HepG2 (cell line): ENCODE measurements around the gene OTOG. TPM values are rescaled to one million over a fixed set of nuclear protein-coding genes. Genes with fewer than 3 reads are reported as not detected.

ENCODE experiments used
- ATAC-seq: fragments of 200-7000 bp; cut with Tn5 transposase; 3 replicates; pipeline ENCODE4 v1.9.1; 2020; ENCODE audit warnings: mild to moderate bottlenecking, moderate library complexity
- BruUV-seq: library from RNA; stranded (reverse); fragments of 400-500 nt; replicated peaks from 2 replicates; lab custom pipeline; 2021; lab: Mats Ljungman, UMichigan
- CTCF ChIA-PET: fragments of 300-600 bp; formaldehyde crosslinking; extraction: SDS; loops from one replicate; lab custom pipeline; 2021; ENCODE audit warnings: low total read pairs, inconsistent platforms, low intra/inter-chr PET ratio; lab: Yijun Ruan, JAX
- POLR2A ChIA-PET: fragments of 350-600 bp; sonication (Branson Sonifier 250); formaldehyde crosslinking; loops from one replicate; lab custom pipeline; 2020; ENCODE audit warnings: antibody characterized with exemption, inconsistent platforms; lab: Yijun Ruan, JAX
- DNase-seq: peaks from one replicate; pipeline ENCODE4 v3.0.0-alpha.2; 2015; ENCODE audit warnings: low spot score
- FAIRE-seq: peaks from 3 replicates; lab custom pipeline; 2011; peaks lifted over from hg19 to GRCh38; lab: Jason Lieb, UNC
- H2AFZ ChIP-seq: one replicate; pipeline ENCODE4 v1.6.1; 2011; ENCODE audit warnings: low read length, inconsistent platforms
- H3K27ac ChIP-seq: fragments of 300-600 bp; 3 replicates; pipeline ENCODE4 v1.8.0; 2011; ENCODE audit warnings: mixed run types, mild to moderate bottlenecking, mixed read lengths, low read length, inconsistent platforms; ENCODE audit not compliant: insufficient read depth; ENCODE audit errors: extremely low read length
- H3K27me3 ChIP-seq, 2 experiments: fragments of 200-600 bp in 1 of 2; 2 replicates in 1 of 2; 3 replicates in 1 of 2; pipeline versions ENCODE4 v1.6.0 to v1.8.0; 2011; ENCODE audit warnings: low read length in 2 of 2, mild to moderate bottlenecking in 2 of 2, moderate library complexity in 2 of 2, inconsistent platforms in 1 of 2; ENCODE audit not compliant: insufficient read depth in 2 of 2, control insufficient read depth in 1 of 2
- H3K36me3 ChIP-seq, 2 experiments: fragments of 200-600 bp in 1 of 2; replicated peaks in 1 of 2; 2 replicates in 1 of 2; 3 replicates in 1 of 2; pipeline versions ENCODE4 v1.5.1 to v1.8.0; 2011; ENCODE audit warnings: low read length in 2 of 2, inconsistent platforms in 1 of 2; ENCODE audit not compliant: insufficient read depth in 2 of 2, control insufficient read depth in 1 of 2
- H3K4me1 ChIP-seq: 2 replicates; pipeline ENCODE4 v1.5.1; 2012; ENCODE audit warnings: low read length, inconsistent platforms; ENCODE audit not compliant: insufficient read depth
- H3K4me2 ChIP-seq: 2 replicates; pipeline ENCODE4 v1.6.0; 2011; ENCODE audit warnings: low read depth, low read length, inconsistent platforms
- H3K4me3 ChIP-seq, 3 experiments: fragments of 200-600 bp in 1 of 3; sonication (generic), shearing (Covaris generic) in 1 of 3; replicated peaks in 1 of 3; 2 replicates each; pipeline ENCODE4 v1.5.1; 2011 to 2016; ENCODE audit warnings: low read length in 3 of 3, inconsistent platforms in 2 of 3, low read depth in 2 of 3, mild to moderate bottlenecking in 2 of 3, control low read depth in 1 of 3, mixed read lengths in 1 of 3; ENCODE audit not compliant: insufficient read depth in 1 of 3
- H3K79me2 ChIP-seq: one replicate; pipeline ENCODE4 v1.6.1; 2011; ENCODE audit warnings: low read length, inconsistent platforms; ENCODE audit not compliant: insufficient read depth
- H3K9ac ChIP-seq: 2 replicates; pipeline ENCODE4 v1.6.0; 2011; ENCODE audit warnings: mild to moderate bottlenecking, low read depth, low read length, inconsistent platforms; ENCODE audit not compliant: insufficient read depth
- H3K9me3 ChIP-seq: 2 replicates; pipeline ENCODE4 v1.5.1; 2012; ENCODE audit warnings: mild to moderate bottlenecking, low read length
- H4K20me1 ChIP-seq: 2 replicates; pipeline ENCODE4 v1.6.0; 2011; ENCODE audit warnings: inconsistent platforms, mild to moderate bottlenecking, low read length, moderate library complexity; ENCODE audit not compliant: insufficient read depth
- ASH2L ChIP-seq: fragments of 300-600, 200-600 bp; sonication (generic); IDR thresholded peaks from 2 replicates; pipeline ENCODE4 v1.7.0; 2017; ENCODE audit warnings: low read depth, mild to moderate bottlenecking, moderate library complexity, mixed read lengths, low read length; ENCODE audit not compliant: insufficient read length
- FOXA3 ChIP-seq: IDR thresholded peaks from 2 replicates; pipeline ENCODE4 v1.6.1; 2016; ENCODE audit warnings: missing genetic modification reagents, missing compliant biosample characterization
- HNF4A ChIP-seq: sonication (generic); formaldehyde crosslinking; IDR thresholded peaks from 2 replicates; pipeline ENCODE4 v1.4.0; 2020; ENCODE audit warnings: missing genetic modification reagents
- HOXA9 ChIP-seq: sonication (generic); formaldehyde crosslinking; IDR thresholded peaks from 2 replicates; pipeline ENCODE4 v1.8.1; 2022; ENCODE audit warnings: missing genetic modification reagents, mild to moderate bottlenecking, moderate library complexity, borderline replicate concordance
- JDP2 ChIP-seq: sonication (generic); formaldehyde crosslinking; IDR thresholded peaks from 2 replicates; pipeline ENCODE4 v1.8.1; 2022; ENCODE audit warnings: missing genetic modification reagents, borderline replicate concordance
- KDM5B ChIP-seq: sonication (generic); formaldehyde crosslinking; IDR thresholded peaks from 2 replicates; pipeline ENCODE4 v1.4.0; 2020; ENCODE audit warnings: missing genetic modification reagents, mild to moderate bottlenecking, borderline replicate concordance
- KLF15 ChIP-seq: sonication (generic); formaldehyde crosslinking; IDR thresholded peaks from 2 replicates; pipeline ENCODE4 v1.8.1; 2023; ENCODE audit warnings: borderline replicate concordance, mild to moderate bottlenecking, inconsistent platforms, missing genetic modification reagents, mixed read lengths
- MIXL1 ChIP-seq: IDR thresholded peaks from 2 replicates; pipeline ENCODE4 v1.6.1; 2016
- ONECUT2 ChIP-seq: sonication (generic); formaldehyde crosslinking; IDR thresholded peaks from 2 replicates; pipeline ENCODE4 v1.4.0; 2020; ENCODE audit warnings: missing genetic modification reagents
- THAP11 ChIP-seq: IDR thresholded peaks from 2 replicates; pipeline ENCODE4 v1.6.1; 2016; ENCODE audit warnings: missing biosample characterization, missing genetic modification reagents
- ZFY ChIP-seq: sonication (generic); formaldehyde crosslinking; IDR thresholded peaks from 2 replicates; pipeline ENCODE4 v1.4.0; 2020; ENCODE audit warnings: missing genetic modification reagents
- ZNF530 ChIP-seq: sonication (generic); formaldehyde crosslinking; IDR thresholded peaks from 2 replicates; pipeline ENCODE4 v1.5.0; 2020; ENCODE audit warnings: low read depth, mild to moderate bottlenecking, missing genetic modification reagents
- ZNF614 ChIP-seq: IDR thresholded peaks from 2 replicates; pipeline ENCODE4 v1.6.1; 2018; ENCODE audit warnings: missing biosample characterization, missing genetic modification reagents, inconsistent platforms, borderline replicate concordance
- ZNF7 ChIP-seq: IDR thresholded peaks from 2 replicates; pipeline ENCODE4 v1.6.1; 2016; ENCODE audit warnings: missing biosample characterization, missing genetic modification reagents
- ZNF749 ChIP-seq: sonication (generic); formaldehyde crosslinking; IDR thresholded peaks from 2 replicates; pipeline ENCODE4 v1.8.0; 2022; ENCODE audit warnings: mild to moderate bottlenecking, missing genetic modification reagents, moderate library complexity, borderline replicate concordance
- ZNF850 ChIP-seq: sonication (generic); formaldehyde crosslinking; conservative IDR thresholded peaks from 2 replicates; pipeline ENCODE4 v1.9.0; 2021; ENCODE audit warnings: mild to moderate bottlenecking, missing genetic modification reagents
- WGBS: methylation state at CpG from one replicate; pipeline ENCODE4 v1.1.6; 2017; ENCODE audit warnings: low lambda C conversion rate; 5-methylcytosine and 5-hydroxymethylcytosine counted together
- in situ Hi-C: cut with HindIII; loops from 2 replicates; pipeline ENCODE4 v1.10.0; 2017; ENCODE audit warnings: low pct_unique_long_range_greater_than_20kb; ENCODE audit not compliant: extremely low pct_ligation_motif_present
- intact Hi-C: fragments of 100-400 bp; cut with micrococcal nuclease; formaldehyde crosslinking; loops from one replicate; pipeline ENCODE4 v1.10.0; 2022; ENCODE audit not compliant: unreplicated experiment
- polyA plus RNA-seq, 8 experiments: library from polyadenylated mRNA; depleted of rRNA in 3 of 8; stranded (reverse) in 7 of 8; unstranded in 1 of 8; fragments of >200 nt; fragmentation: Illumina TruSeq in 4 of 8; extraction: Trizol in 4 of 8; gene quantifications; 2 replicates each; pipeline versions ENCODE4 v1.2.1 to v1.2.3, GENCODE V29; 2011 to 2016; ENCODE audit warnings: low read depth in 4 of 8, missing spikeins in 1 of 8, mixed read lengths in 1 of 8; ENCODE audit not compliant: insufficient read depth in 1 of 8
- total RNA-seq, 5 experiments: library from RNA; depleted of rRNA; stranded (reverse); fragments of >200 nt; fragmentation: Illumina TruSeq; extraction: Trizol; gene quantifications; 2 replicates each; pipeline ENCODE4 v1.2.3, GENCODE V29; 2016; ENCODE audit warnings: low read depth in 1 of 5
- TF ChIP-seq, protein P1 (sequence below): sonication (generic); formaldehyde crosslinking; IDR thresholded peaks from 2 replicates; pipeline ENCODE4 v1.4.0; 2020; ENCODE audit warnings: missing genetic modification reagents
- TF ChIP-seq, protein P2 (sequence below): sonication (generic); formaldehyde crosslinking; IDR thresholded peaks from 2 replicates; pipeline ENCODE4 v1.8.1; 2023; ENCODE audit warnings: mild to moderate bottlenecking, missing genetic modification reagents, borderline replicate concordance

OTOG gene
- total and polyA plus RNA-seq, 2 of the 13 experiments (the other 11 are each of a cell fraction or from before 2014, with no cell fraction given) = not detected

DNA sequence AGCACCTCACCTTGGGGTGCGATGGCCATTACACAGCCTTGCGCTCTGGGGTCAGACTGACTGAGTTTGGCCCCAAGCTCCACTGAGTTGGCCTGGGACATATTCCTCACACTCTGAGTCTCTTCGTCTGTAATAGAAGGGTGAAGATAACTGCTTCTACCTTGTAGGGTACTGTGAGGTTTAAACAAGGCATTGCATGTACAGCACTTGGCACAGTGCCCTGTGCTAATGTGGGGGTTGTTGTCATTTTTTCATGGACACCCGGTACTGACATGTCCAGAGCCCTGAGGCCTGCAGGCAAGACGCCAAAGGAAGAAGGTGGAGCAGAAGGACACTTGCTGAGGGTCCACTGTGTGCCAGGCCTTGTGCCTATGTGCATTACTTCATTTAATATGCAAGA lies 50.7 kb downstream of the OTOG start:
- BruUV-seq = no TSS peak
- H3K27me3 ChIP-seq = peaks cover 3 to 17% of the 10 kb centered on the region in 2 experiments; a peak in 2 of 5 replicates
- no peak overlapping the region for H3K9ac ChIP-seq
- in situ Hi-C loops (no loop called here), intact Hi-C loops (loop anchor here (2.0 kb wide), 2 partner anchors 133 to 381 kb away; no protein-coding TSS in a partner anchor)
- H3K4me2 ChIP-seq = no peak overlapping the region
- no peak overlapping the region for H2AFZ ChIP-seq
- no peak for DNase-seq
- H3K4me1 ChIP-seq = no peaks in the 10 kb centered on the region
- H3K4me3 ChIP-seq = no peak overlapping the region
- no peaks in the 10 kb centered on the region for H3K9me3 ChIP-seq
- TF ChIP-seq THAP11 (CRISPR knock-in tag) (no peak), JDP2 (CRISPR knock-in tag) (no peak), KLF15 (CRISPR knock-in tag) (no peak), ZNF749 (CRISPR knock-in tag) (no peak), FOXA3 (CRISPR knock-in tag) (no peak), ASH2L (no peak), ZNF7 (no peak), KDM5B (no peak), ONECUT2 (CRISPR knock-in tag) (no peak), ZNF614 (CRISPR knock-in tag) (no peak), HNF4A (CRISPR knock-in tag) (no peak), ZNF850 (CRISPR knock-in tag) (no peak), HOXA9 (CRISPR knock-in tag) (no peak), MIXL1 (CRISPR knock-in tag) (no peak), ZNF530 (no peak), ZFY (CRISPR knock-in tag) (no peak)
- TF ChIP-seq, protein P1, sequence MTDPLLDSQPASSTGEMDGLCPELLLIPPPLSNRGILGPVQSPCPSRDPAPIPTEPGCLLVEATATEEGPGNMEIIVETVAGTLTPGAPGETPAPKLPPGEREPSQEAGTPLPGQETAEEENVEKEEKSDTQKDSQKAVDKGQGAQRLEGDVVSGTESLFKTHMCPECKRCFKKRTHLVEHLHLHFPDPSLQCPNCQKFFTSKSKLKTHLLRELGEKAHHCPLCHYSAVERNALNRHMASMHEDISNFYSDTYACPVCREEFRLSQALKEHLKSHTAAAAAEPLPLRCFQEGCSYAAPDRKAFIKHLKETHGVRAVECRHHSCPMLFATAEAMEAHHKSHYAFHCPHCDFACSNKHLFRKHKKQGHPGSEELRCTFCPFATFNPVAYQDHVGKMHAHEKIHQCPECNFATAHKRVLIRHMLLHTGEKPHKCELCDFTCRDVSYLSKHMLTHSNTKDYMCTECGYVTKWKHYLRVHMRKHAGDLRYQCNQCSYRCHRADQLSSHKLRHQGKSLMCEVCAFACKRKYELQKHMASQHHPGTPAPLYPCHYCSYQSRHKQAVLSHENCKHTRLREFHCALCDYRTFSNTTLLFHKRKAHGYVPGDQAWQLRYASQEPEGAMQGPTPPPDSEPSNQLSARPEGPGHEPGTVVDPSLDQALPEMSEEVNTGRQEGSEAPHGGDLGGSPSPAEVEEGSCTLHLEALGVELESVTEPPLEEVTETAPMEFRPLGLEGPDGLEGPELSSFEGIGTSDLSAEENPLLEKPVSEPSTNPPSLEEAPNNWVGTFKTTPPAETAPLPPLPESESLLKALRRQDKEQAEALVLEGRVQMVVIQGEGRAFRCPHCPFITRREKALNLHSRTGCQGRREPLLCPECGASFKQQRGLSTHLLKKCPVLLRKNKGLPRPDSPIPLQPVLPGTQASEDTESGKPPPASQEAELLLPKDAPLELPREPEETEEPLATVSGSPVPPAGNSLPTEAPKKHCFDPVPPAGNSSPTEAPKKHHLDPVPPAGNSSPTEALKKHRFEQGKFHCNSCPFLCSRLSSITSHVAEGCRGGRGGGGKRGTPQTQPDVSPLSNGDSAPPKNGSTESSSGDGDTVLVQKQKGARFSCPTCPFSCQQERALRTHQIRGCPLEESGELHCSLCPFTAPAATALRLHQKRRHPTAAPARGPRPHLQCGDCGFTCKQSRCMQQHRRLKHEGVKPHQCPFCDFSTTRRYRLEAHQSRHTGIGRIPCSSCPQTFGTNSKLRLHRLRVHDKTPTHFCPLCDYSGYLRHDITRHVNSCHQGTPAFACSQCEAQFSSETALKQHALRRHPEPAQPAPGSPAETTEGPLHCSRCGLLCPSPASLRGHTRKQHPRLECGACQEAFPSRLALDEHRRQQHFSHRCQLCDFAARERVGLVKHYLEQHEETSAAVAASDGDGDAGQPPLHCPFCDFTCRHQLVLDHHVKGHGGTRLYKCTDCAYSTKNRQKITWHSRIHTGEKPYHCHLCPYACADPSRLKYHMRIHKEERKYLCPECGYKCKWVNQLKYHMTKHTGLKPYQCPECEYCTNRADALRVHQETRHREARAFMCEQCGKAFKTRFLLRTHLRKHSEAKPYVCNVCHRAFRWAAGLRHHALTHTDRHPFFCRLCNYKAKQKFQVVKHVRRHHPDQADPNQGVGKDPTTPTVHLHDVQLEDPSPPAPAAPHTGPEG = no peak
- TF ChIP-seq, protein P2, sequence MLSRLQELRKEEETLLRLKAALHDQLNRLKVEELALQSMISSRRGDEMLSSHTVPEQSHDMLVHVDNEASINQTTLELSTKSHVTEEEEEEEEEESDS (CRISPR knock-in tag) = no peak
- no peaks in the 10 kb centered on the region for H3K36me3 ChIP-seq
- POLR2A ChIA-PET = no interaction called here
- ATAC-seq = no peak
- no peak for FAIRE-seq
- 39% methylated on average over 5 of the region's 5 CpGs for WGBS
- no peak overlapping the region for H3K27ac ChIP-seq
- no peaks in the 10 kb centered on the region; the same call in 1 of the 2 replicates for H4K20me1 ChIP-seq
- CTCF ChIA-PET = interaction anchor here (1.3 to 1.8 kb wide), 2 partner anchors 123 to 134 kb away, joined by 3 read pairs; no protein-coding TSS in a partner anchor
- H3K79me2 ChIP-seq = no peaks in the 10 kb centered on the region
